NCI-H2227 treated with DMSO at 0.1 percent for 48 hours (cell line): Measurements from ENCODE around the gene PIEZO2.
"Not testable (repeated sequence)": the region's sequence is repeated elsewhere in the genome, so short reads cannot be mapped to it uniquely, and the experiment has no call there.

ENCODE experiments used
- DNase-seq: peaks from one replicate; lab custom pipeline; 2025; lab: John Stamatoyannopoulos, UW

Gene PIEZO2

GRCh38 chr18:10927286-10927992, 221.9 kb downstream of the PIEZO2 start:
- no peak for DNase-seq

GRCh38 chr18:10926621-10927161, 222.7 kb downstream of the PIEZO2 start:
- no peak for DNase-seq

- DNase-seq, result no peak
These were observed 225.1 kb downstream of the PIEZO2 start for GRCh38 chr18:10924290-10924689.

- DNase-seq, result no peak
These were observed 225.8 kb downstream of the PIEZO2 start for GRCh38 chr18:10923551-10924070.

DNA sequence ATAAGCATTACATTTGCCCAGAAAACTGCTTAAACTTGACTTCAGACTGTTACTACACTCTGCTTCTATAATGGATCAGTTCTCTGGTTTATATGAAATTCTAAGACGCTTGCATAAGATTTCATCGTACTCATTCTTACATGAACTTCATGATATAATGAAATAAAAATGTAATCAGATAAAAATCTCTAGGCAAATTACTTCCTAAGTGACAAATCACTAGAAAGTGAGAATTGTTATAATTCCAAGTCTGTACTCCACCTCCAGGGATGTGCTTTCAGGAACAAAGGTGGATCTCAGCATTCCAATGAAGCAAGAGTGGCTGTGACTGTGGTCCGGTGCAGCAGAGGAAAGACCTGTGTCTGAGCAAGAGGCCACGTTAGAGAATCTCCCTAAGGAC, 226.2 kb downstream of the PIEZO2 start:
- DNase-seq, result no peak

- DNase-seq, result not testable (repeated sequence)
These were observed 226.7 kb downstream of the PIEZO2 start for GRCh38 chr18:10922712-10923111.

DNA sequence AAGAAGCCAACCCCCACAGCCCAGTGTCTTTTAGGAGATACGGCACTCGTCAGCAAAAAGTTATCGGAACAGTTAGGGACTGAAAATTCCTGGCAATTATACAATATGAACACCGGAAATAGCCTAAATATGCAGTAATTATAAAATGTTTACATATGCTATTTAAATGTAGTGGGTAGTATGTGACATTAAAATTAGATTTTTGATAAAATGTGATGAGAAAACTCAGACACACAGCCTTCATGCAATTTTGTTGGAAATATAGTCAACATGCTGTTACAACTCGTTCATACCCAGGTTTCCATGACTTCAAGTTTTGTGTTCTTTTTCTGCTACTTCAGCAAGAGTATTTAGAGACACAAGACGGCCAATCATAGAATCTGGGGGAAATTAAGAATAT, 229.1 kb downstream of the PIEZO2 start:
- not testable (repeated sequence) for DNase-seq

GRCh38 chr18:10919851-10920250, 229.5 kb downstream of the PIEZO2 start:
- no peak for DNase-seq

- DNase-seq, result no peak
These were observed 232.5 kb downstream of the PIEZO2 start for GRCh38 chr18:10916865-10917264.

DNA sequence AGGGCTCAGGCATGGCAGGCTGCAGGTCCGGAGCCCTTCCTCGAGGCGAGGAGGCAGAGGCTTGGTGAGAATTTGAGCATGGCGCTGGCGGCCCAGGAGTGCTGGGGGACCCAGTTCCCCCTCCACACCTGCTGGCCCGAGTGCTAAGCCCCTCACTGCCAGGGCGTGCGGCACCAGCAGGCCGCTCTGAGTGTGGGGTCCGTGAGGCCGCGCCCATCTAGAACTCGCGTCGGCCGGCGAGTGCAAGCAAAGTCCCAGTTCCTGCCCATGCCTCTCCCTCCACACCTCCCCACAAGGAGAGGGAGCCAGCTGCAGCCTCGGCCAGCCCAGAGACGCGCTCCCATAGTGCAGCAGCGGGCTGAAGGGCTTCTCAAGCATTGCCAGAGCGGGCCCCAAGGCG, 233.0 kb downstream of the PIEZO2 start:
- DNase-seq, result no peak

GRCh38 chr18:10915748-10916147, 233.6 kb downstream of the PIEZO2 start:
- not testable (repeated sequence) for DNase-seq

DNA sequence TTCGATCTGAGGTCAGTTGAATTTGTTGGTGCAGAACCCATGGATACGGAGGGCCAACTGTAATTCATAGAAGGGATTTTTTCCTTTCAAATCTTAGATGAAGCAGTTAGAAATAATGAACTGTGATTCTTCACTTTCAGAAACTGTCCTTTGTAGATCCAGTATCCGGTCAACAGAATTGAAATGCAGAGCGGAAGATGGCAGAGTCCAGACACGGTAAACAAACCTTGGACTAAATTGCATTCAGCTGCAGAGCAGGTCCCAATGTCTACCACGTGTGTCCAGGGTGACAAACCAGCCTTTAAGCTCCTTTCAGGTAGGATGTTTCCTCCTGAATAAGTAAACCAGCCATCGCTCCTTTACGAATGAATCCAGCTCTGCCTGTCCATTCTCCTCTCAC, 234.8 kb downstream of the PIEZO2 start:
- not testable (repeated sequence) for DNase-seq

GRCh38 chr18:10913919-10914318, 235.4 kb downstream of the PIEZO2 start:
- DNase-seq, result no peak

DNA sequence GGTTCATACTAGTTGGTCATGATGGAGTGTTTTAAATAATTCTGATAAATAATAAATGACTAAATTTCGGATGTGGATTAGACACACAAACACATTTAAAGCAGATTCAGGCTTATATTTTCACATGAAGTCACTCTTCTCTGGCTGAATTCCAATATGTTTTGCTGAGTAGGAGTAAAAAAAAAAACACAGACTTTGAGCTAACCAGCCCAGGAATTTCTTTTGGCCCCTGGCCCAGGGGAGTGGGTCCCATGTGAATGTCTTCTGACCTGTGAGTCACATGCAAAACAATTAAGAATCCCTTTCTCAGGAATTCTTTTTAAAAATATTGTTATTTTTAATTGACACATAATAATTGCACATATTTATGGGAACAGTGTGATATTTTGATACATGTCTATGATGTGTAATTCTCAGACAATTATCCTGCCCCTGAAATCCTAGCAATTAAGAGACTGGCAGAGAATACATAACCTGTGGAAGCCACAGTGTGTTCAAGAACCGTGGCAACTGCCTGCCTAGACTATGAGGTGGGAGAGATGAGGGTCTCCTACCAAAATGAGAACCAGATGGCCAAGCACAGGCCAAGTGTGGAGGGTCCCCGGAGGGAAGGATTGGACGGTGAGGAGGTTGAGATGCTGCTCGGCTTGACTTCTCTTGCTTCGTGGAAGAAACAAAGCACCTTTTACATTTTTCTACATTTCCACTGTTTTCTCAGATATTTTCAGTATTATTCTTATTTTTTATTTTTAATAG, 236.4 kb downstream of the PIEZO2 start:
- no peak for DNase-seq

DNA sequence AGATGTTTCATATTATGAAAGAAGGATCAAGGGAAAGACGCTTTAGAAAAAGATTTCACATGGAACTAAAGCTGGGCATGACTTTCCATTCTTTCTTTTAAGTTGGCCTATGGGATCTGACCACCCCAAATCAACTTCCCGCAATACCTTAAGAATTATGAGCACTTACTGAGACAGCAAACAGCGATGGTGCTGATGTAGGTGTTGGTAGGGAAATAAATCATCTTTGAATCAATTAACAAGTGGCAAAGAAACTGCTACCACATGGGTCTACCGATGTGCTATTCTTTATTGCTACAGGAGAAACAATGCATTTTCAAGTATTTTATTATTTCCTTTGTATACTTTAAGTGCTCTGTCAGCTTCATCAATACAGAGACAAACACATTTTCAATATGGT, 239.6 kb downstream of the PIEZO2 start:
- no peak for DNase-seq

- DNase-seq, result no peak
These were observed 240.6 kb downstream of the PIEZO2 start for GRCh38 chr18:10908760-10909159.

- no peak for DNase-seq
These were observed 241.6 kb downstream of the PIEZO2 start for GRCh38 chr18:10907749-10908148.

DNA sequence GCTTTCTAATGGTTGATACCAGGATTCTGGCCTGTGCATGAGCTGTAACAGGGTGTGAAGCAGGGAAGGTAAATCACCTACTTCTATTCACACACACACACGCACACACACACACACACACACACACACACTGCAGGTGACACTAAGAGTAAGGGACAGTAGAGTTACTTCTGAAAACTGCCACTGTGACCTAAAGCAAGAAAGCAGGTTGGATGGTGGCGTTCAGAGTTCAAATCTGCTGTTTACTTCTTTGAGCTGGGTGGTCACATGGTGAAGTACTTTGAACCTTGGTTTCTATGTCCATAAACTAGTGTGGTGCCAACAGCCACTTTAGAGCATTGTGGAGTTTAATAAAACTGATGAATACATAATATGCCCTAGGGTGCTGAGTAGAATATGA, 248.0 kb downstream of the PIEZO2 start:
- DNase-seq, result no peak

GRCh38 chr18:10900435-10900834, 248.9 kb downstream of the PIEZO2 start:
- no peak for DNase-seq

GRCh38 chr18:10899481-10899880, 249.9 kb downstream of the PIEZO2 start:
- no peak for DNase-seq

DNA sequence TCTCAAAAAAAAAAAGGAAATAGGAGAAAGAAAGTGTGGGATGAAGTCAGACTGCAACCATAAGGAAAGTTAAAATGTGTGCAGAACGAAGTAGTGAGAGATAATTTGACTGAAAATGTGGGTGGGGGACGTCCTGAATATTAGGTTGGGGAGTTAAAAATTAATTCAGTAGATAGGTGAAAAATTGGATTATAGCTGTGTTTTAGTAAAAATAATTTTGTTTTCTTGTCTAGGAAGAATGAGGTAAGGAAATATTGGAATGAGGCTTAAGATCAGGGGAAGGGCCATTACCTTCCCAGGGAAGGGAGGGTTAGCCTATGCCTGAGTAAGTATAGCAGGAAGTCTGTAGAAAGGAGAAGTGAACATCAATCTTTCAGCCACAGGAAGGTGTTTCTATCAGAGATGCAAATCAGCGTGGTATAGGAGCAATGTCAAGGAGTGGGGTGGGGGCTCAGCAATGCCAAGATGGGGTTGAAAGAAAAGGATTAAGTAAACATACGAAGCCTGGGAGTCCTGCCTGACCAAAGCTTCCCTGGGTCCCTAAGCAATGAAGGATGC, 250.9 kb downstream of the PIEZO2 start:
- DNase-seq, result no peak

- no peak for DNase-seq
These were observed 252.5 kb downstream of the PIEZO2 start for GRCh38 chr18:10896851-10897250.

DNA sequence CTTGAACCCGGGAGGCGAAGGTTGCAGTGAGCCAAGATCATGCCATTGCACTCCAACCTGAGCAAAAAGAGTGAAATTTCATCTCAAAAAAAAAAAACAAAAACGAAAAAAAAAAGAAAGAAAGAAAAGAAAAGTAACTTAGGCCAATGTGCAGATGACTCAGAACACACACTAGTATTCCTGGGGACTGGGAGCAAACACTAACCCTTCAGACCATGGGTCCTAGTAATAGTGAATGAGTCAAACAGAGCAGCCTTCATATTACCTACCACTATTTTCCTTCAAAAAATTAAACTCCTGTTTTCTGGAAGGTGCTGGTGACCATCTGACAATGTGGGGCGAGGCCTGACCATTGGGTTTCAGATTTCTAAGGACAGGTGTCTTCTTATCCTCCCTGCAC, 253.4 kb downstream of the PIEZO2 start:
- no peak for DNase-seq
